ENCODE data around the gene LIMS3.
"Not testable (repeated sequence)": the region's sequence is repeated elsewhere in the genome, so short reads cannot be mapped to it uniquely, and the experiment has no call there.

Gene LIMS3, protein sequence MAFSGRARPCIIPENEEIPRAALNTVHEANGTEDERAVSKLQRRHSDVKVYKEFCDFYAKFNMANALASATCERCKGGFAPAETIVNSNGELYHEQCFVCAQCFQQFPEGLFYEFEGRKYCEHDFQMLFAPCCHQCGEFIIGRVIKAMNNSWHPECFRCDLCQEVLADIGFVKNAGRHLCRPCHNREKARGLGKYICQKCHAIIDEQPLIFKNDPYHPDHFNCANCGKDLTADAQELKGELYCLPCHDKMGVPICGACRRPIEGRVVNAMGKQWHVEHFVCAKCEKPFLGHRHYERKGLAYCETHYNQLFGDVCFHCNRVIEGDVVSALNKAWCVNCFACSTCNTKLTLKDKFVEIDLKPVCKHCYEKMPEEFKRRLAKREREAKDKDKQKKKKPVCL

DNA sequence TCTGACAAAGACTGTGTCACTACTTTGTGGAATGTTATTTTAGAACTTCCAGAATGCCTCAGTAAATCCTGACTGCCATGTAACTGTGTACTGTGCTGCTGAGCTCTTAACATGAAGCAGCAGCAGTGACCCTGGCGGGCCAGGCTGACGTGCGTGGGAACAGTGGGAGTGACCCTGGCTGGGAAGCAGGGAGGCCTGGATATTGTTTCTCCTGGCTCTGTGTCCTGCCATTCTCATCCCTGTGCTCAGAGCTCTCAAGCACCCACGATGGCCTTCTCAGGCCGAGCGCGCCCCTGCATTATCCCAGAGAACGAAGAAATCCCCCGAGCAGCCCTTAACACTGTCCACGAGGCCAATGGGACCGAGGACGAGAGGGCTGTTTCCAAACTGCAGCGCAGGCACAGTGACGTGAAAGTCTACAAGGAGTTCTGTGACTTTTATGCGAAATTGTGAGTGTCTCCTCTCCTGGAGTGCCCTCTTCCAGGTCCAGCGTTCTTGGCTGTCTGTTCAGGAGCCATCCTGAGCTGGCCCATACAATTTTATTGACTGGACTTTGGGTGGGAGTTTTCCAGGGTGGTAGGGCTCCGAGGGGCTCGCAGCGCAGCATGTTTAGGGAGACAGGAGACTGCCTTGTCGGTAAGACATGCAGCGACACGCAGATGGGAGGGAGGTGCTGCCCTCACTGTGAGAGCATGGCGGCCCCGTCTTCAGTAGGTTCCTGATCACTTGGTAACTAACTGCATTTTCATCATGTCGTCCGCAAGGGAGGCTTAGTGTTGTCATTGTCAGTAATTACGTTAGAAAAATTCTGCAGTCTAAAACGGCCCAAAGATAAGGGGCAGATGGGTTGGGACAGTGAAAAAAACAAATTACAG lies at the start of gene LIMS3:
TSS of gene LIMS3 (plus strand) at position 227 of the 875 bp plus-strand sequence. CDS start at position 268, 41 bp downstream.
- not testable (repeated sequence) for H3K27me3 Mint-ChIP-seq (ENCODE audit: low read depth); H3K4me3 Mint-ChIP-seq; H3K9me3 Mint-ChIP-seq; H3K4me1 Mint-ChIP-seq (ENCODE audit: low read depth); DNase-seq (ENCODE audit: low spot score); H3K27ac Mint-ChIP-seq; H3K36me3 Mint-ChIP-seq (ENCODE audit: low read depth)

DNA sequence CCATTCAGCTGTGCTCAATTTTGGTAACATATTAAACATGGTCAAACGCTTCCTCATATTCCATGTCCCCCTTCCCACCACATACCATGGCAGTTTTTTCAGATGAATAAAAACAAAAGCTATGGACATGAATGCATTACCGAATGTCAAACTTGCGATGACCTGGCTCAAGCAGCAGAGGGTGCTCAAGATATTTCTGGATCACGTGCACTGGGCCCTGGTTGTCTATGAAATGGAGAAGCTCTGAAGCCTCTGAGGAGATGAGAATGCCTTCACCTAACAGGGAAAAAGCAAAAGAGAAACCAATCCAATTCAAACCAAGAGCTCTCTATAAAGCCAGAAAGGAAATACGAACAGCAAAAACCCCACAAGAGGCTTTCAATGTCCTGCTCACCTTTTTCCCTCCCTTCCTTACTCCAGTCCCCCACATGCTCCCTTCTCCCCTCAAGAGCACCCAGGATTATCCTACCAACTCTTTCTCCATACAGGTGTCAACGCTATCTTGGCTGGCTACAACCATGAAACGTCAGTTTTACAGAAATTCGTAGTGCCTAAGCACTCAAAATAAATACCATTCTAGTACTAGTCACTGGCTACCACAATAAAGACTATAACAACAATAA lies 27.2 kb upstream of the LIMS3 start:
- not testable (repeated sequence) for H3K4me3 Mint-ChIP-seq; H3K36me3 Mint-ChIP-seq (ENCODE audit: low read depth); H3K27ac Mint-ChIP-seq; H3K27me3 Mint-ChIP-seq (ENCODE audit: low read depth); H3K4me1 Mint-ChIP-seq (ENCODE audit: low read depth); H3K9me3 Mint-ChIP-seq; DNase-seq (ENCODE audit: low spot score)

DNA sequence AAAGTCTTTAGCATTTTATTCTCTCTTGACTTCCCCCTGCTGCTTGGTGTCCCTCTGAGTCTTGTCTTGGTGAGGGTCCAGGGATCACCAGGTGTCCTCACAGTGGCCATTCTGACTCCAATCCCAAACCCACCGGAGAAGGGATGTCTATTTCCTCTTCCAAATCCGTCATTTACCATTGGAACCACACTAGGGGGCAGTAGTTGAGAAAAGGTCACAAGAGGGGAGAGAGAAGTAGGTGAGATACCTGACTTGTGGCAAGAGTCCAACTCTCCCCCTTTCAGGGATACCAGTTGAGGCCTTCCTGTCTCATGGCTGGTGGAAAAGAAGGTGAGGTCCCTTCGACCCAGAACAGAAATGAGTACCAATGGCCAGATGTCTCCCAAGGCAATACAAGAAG lies 21.9 kb upstream of the LIMS3 start:
- not testable (repeated sequence) for H3K27me3 Mint-ChIP-seq (ENCODE audit: low read depth); H3K36me3 Mint-ChIP-seq (ENCODE audit: low read depth); DNase-seq (ENCODE audit: low spot score); H3K9me3 Mint-ChIP-seq; H3K4me1 Mint-ChIP-seq (ENCODE audit: low read depth); H3K27ac Mint-ChIP-seq; H3K4me3 Mint-ChIP-seq

DNA sequence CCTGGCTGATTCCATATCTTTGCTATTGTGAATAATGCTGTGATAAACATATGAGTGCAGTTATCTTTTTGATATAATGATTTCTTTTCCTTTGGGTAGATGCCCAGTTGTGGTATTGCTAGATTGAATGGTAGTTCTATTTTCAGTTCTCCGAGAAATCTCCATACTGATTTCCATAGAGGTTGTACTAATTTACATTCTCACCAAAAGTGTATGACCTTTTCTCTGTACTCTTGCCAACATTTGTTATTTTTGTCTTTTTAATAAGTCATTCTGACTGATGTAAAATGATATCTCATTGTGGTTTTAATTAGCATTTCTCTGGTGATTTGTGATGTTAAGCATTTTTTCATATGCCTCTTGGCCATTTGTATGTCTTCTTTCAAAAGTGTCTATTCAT lies 16.4 kb upstream of the LIMS3 start:
- not testable (repeated sequence) for H3K4me3 Mint-ChIP-seq; H3K27ac Mint-ChIP-seq; H3K27me3 Mint-ChIP-seq (ENCODE audit: low read depth); H3K36me3 Mint-ChIP-seq (ENCODE audit: low read depth); H3K4me1 Mint-ChIP-seq (ENCODE audit: low read depth); DNase-seq (ENCODE audit: low spot score); H3K9me3 Mint-ChIP-seq

DNA sequence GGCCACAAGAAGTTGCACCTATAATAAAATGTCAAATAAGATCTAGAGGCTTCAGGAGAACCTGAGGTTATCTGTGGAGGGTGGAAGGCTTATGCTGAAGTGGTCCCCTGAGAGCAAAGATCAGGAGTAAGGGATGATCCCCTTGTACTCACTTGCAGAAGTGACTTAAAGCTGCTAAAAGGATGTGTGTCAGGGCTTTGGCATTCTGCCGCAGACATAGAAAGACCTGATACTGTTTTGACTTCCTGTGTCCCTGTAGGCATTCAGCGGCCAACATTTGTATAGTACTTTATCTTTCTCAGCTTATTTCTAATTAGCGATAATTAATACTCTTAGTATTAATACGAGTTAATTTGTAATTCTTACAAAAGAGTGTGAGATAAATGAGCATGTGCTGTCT lies 10.1 kb upstream of the LIMS3 start:
- not testable (repeated sequence) for H3K27ac Mint-ChIP-seq; H3K36me3 Mint-ChIP-seq (ENCODE audit: low read depth); H3K4me1 Mint-ChIP-seq (ENCODE audit: low read depth); H3K4me3 Mint-ChIP-seq; H3K9me3 Mint-ChIP-seq; H3K27me3 Mint-ChIP-seq (ENCODE audit: low read depth); DNase-seq (ENCODE audit: low spot score)

DNA sequence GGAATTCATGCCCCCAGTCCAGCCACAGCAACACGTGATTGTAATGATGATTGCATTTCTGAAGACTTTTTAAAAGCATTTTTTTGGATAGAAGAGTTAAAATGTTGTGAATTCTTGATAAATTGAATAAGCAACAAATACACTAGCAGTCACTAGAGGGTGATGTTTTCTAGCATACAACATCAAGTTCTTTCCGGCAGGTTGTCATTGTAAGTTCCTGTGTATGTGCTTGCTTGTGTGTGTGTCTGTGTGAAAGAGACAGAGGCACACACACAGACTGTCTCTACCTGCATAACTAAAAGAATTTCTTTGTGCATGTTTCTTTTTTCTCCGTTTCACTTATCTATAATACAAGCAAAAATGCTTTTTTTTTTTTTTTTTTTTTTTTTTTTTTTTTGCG lies 8.6 kb upstream of the LIMS3 start:
- H3K36me3 Mint-ChIP-seq (ENCODE audit: low read depth); H3K27me3 Mint-ChIP-seq (ENCODE audit: low read depth); H3K4me3 Mint-ChIP-seq; H3K27ac Mint-ChIP-seq; H3K4me1 Mint-ChIP-seq (ENCODE audit: low read depth); H3K9me3 Mint-ChIP-seq; DNase-seq (ENCODE audit: low spot score): not testable (repeated sequence)

DNA sequence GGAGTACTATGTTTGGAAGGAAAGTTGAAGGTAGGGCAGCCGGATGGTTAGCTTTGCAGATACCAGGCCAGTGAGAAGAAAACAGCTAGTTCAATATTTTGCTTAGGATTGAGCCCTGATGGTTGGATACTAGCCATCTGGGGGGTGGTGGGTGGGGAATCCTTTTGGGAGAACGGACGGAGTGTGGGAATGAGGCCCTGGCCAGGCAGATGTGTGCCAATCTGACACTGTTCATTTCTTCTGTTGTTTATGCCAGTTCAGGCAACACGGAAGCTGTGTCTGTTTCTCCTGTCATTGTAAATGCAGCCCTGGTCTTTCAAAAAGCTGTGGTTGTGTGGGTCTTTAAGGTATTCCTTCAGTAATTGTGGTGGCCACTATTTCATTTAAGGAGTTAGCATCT lies 7.5 kb upstream of the LIMS3 start:
- H3K36me3 Mint-ChIP-seq (ENCODE audit: low read depth); H3K27me3 Mint-ChIP-seq (ENCODE audit: low read depth); DNase-seq (ENCODE audit: low spot score); H3K4me1 Mint-ChIP-seq (ENCODE audit: low read depth); H3K27ac Mint-ChIP-seq; H3K9me3 Mint-ChIP-seq; H3K4me3 Mint-ChIP-seq: not testable (repeated sequence)

DNA sequence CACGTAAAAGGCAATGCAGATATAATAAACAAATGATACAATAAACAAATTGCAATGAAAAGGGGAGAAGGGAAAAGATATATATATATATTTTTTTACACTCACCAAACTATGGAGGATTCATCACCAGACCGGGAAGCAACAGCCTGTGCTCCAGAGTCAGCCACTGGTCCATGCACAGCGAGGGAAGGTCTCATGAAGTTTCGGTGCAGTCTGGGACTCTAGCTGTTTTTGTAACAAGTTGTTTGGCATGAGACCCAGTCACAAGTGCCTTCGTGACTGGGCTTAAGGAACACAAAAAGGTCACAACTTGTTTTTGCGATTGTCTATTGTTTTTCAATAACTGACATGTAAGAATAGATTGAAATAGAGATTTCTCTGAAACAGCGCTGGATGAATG lies 4.8 kb upstream of the LIMS3 start:
- DNase-seq (ENCODE audit: low spot score): not testable (repeated sequence)

DNA sequence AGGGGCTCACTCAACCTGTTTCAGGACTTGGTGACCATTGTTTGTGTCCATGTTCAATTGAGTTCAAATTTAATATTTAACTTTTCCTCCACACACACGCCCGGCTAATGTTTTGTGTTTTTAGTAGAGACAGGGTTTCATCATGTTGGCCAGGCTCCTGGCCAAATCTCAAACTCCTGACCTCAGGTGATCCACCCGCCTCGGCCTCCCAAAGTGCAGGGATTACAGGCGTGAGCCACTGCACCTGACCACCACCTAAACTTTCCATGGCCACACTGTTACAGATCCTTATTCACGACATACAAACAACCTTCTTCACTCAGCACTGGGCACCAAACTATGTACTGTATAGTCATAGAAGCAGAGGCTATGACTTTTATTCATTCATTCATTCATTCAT lies 4.3 kb upstream of the LIMS3 start:
- H3K27me3 Mint-ChIP-seq (ENCODE audit: low read depth); H3K9me3 Mint-ChIP-seq; H3K36me3 Mint-ChIP-seq (ENCODE audit: low read depth); H3K27ac Mint-ChIP-seq; DNase-seq (ENCODE audit: low spot score); H3K4me3 Mint-ChIP-seq; H3K4me1 Mint-ChIP-seq (ENCODE audit: low read depth): not testable (repeated sequence)

More for the DNA sequence above, 4.8 kb upstream of the LIMS3 start:
- not testable (repeated sequence) for H3K27ac Mint-ChIP-seq; H3K9me3 Mint-ChIP-seq; H3K4me1 Mint-ChIP-seq (ENCODE audit: low read depth); H3K36me3 Mint-ChIP-seq (ENCODE audit: low read depth); H3K4me3 Mint-ChIP-seq; H3K27me3 Mint-ChIP-seq (ENCODE audit: low read depth)

DNA sequence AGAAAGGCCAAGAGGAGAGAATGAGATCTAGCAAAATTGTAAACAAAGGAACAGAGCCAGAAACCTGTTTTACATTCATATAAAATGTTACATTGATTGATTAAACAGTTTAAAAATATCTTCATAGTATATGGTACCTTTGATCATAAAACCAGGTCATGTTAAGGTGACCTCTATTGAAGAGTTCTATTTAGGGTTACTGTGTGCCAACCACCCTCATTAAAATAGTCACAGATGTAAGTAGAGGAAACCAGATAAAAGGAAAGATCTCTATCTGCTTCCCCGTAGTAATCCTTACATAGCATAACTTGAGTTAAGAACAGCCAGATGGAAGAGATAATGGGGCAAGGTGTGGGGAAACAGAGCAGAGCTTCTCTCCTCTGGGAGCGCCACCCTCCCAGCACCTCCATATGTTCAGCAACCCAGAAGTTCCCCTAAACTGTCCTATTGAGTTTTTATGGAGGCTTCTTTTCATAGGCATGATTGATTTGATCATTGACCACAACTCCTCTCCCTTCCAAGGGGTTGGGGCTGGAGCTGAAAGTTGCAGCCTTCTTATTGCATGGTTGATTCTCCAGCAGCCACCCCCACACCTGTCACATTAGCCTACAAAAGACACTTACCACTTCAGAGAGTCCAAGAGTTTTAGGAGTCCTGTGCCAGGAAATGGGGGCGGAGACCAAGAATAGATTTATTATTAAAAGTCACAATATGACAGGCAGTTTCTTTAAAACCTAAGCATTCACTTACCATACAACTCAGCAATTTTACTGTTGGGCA lies 3.2 kb upstream of the LIMS3 start:
- H3K36me3 Mint-ChIP-seq (ENCODE audit: low read depth); H3K27ac Mint-ChIP-seq: not testable (repeated sequence)

DNA sequence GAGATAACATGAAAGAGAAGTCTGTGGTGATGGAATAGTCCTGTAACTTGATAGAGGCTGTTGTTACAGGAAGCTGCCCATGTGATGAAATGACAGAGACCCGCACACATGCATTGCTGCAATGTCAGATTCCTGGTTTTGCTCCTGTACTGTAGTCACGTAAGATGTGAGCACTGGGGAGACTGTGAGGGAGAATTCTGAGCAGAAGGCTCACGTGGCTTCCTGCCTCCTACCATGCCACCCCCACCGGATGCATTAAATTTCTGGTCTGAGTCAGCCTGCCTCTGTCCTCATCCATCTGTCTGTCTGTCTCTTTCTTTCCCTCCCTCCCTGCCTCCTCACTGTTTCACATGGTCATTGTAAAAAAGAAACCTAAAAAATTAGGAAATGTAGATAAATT lies 2.3 kb upstream of the LIMS3 start:
- H3K9me3 Mint-ChIP-seq; DNase-seq (ENCODE audit: low spot score); H3K36me3 Mint-ChIP-seq (ENCODE audit: low read depth); H3K4me3 Mint-ChIP-seq; H3K4me1 Mint-ChIP-seq (ENCODE audit: low read depth); H3K27me3 Mint-ChIP-seq (ENCODE audit: low read depth); H3K27ac Mint-ChIP-seq: not testable (repeated sequence)

More for the DNA sequence above, 3.2 kb upstream of the LIMS3 start:
- DNase-seq (ENCODE audit: low spot score); H3K4me1 Mint-ChIP-seq (ENCODE audit: low read depth); H3K27me3 Mint-ChIP-seq (ENCODE audit: low read depth); H3K4me3 Mint-ChIP-seq; H3K9me3 Mint-ChIP-seq: not testable (repeated sequence)

DNA sequence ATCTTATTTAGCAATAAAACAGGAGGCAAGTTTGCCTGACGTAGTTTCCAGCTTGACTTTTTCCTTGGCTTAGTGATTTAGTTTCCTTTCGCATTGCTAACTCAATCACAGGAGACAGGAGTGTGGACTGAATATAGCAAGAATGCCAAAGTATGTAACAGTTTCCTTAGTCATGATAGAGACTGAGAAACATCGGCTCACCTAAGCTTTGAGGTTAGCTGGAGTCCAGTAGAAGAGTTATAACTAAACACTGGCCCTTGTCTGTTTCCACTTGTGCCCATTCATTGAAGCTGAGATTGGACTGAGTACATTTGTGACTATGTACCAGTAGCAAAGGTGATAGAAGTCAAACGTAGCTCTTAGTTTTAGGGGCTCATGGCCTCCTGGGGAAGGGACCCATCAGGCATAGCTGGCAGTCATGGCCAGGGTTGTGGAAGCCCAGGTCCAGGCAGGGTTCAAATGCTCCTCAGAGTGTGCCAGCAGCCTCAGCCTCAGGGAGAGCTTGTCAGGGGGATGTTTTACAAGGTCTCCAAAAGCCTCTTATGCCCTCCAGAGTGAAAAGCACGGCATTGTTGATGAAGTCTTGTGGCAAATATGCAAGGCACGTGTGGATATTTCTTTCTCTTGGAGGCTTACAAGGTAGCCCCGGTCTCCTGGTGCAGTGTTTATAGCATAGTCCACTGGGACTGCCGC lies 573 bp upstream of the LIMS3 start:
- H3K27ac Mint-ChIP-seq; H3K9me3 Mint-ChIP-seq; H3K36me3 Mint-ChIP-seq (ENCODE audit: low read depth); DNase-seq (ENCODE audit: low spot score); H3K27me3 Mint-ChIP-seq (ENCODE audit: low read depth); H3K4me1 Mint-ChIP-seq (ENCODE audit: low read depth); H3K4me3 Mint-ChIP-seq: not testable (repeated sequence)

DNA sequence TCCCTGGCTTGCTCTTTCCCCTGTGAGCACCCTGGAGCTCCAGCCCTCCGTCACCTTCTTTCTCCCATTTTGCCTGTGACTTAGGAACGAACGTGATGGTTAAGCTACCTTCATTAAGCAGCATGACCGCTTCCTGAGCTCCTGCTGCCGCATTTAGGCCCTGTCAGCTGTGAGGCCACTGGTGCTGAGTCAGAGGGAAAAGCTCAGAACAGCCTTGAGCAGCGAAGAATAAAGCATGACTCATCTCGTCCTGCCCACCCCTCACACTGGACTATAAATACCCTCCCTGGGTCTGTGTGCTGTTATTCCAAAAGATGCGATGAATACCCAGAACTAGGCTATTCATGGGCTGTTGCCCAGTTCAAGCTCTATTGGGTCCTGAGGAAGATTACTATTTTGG lies 7.3 kb downstream of the LIMS3 start:
- H3K27me3 Mint-ChIP-seq (ENCODE audit: low read depth); H3K4me1 Mint-ChIP-seq (ENCODE audit: low read depth); H3K9me3 Mint-ChIP-seq; DNase-seq (ENCODE audit: low spot score); H3K36me3 Mint-ChIP-seq (ENCODE audit: low read depth); H3K4me3 Mint-ChIP-seq; H3K27ac Mint-ChIP-seq: not testable (repeated sequence)
